ENCODE data around the gene NSUN2.

Gene NSUN2

GRCh38 chr5:6574537-6575245, 58.2 kb downstream of the NSUN2 start:
- Histone ChIP-seq H3K27ac (ENCODE audit: low read depth, low read length) (no peak overlapping the region), H3K79me2 (ENCODE audit: control insufficient read depth, low read length) (no peaks in the 10 kb centered on the region), H3K36me3 (ENCODE audit: control insufficient read depth, low read length) (no peaks in the 10 kb centered on the region), H4K20me1 (ENCODE audit: control insufficient read depth, insufficient read depth, low read depth, low read length) (no peaks in the 10 kb centered on the region), H3K4me1 (ENCODE audit: control insufficient read depth, low read length) (no peaks in the 10 kb centered on the region), H3K9me3 (ENCODE audit: control insufficient read depth, insufficient read depth, low read length) (no peaks in the 10 kb centered on the region), H3F3A (ENCODE audit: control insufficient read depth, insufficient read depth) (no peaks in the 10 kb centered on the region), H3K4me3 (ENCODE audit: low read length) (no peak overlapping the region), H3K4me2 (ENCODE audit: low read length) (no peak overlapping the region), H3K27me3 (ENCODE audit: control insufficient read depth, low read length) (no peaks in the 10 kb centered on the region), H3K9me2 (replicated peaks; ENCODE audit: control insufficient read depth, low read length) (no peaks in the 10 kb centered on the region)
- TF ChIP-seq, protein P1, sequence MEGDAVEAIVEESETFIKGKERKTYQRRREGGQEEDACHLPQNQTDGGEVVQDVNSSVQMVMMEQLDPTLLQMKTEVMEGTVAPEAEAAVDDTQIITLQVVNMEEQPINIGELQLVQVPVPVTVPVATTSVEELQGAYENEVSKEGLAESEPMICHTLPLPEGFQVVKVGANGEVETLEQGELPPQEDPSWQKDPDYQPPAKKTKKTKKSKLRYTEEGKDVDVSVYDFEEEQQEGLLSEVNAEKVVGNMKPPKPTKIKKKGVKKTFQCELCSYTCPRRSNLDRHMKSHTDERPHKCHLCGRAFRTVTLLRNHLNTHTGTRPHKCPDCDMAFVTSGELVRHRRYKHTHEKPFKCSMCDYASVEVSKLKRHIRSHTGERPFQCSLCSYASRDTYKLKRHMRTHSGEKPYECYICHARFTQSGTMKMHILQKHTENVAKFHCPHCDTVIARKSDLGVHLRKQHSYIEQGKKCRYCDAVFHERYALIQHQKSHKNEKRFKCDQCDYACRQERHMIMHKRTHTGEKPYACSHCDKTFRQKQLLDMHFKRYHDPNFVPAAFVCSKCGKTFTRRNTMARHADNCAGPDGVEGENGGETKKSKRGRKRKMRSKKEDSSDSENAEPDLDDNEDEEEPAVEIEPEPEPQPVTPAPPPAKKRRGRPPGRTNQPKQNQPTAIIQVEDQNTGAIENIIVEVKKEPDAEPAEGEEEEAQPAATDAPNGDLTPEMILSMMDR (IDR thresholded peaks at IDR 0.05; ENCODE audit: low read depth, low read length, poor library complexity, severe bottlenecking) = no peak
- no peak for TF ChIP-seq EZH2phosphoT487 (IDR thresholded peaks at IDR 0.05; ENCODE audit: borderline replicate concordance, low read length)

DNA sequence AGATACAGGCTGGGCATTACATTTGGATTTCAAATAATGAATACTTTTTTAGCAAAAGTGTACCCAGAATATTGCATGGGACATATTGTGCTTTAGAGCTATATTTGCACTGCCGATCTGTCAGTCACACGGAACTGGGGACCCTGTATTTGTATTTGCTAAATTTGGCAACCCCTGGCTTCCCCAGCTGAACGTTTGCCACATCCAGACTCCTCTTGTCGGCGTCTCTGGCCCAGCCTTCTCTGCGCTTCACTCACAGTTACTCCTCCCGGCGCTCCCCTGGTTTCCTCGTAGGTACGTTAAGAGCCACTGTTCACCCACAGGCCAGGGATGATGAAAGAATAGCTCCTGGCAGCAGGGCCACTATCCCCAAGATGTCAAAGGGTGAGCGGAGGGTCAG, 58.7 kb downstream of the NSUN2 start:
- Histone ChIP-seq H3K27ac (ENCODE audit: low read depth, low read length) (no peak overlapping the region), H3K4me2 (ENCODE audit: low read length) (no peak overlapping the region), H3K9me3 (ENCODE audit: control insufficient read depth, insufficient read depth, low read length) (no peaks in the 10 kb centered on the region), H3K79me2 (ENCODE audit: control insufficient read depth, low read length) (no peaks in the 10 kb centered on the region), H3K36me3 (ENCODE audit: control insufficient read depth, low read length) (no peaks in the 10 kb centered on the region), H4K20me1 (ENCODE audit: control insufficient read depth, insufficient read depth, low read depth, low read length) (no peaks in the 10 kb centered on the region), H3F3A (ENCODE audit: control insufficient read depth, insufficient read depth) (no peaks in the 10 kb centered on the region), H3K27me3 (ENCODE audit: control insufficient read depth, low read length) (no peaks in the 10 kb centered on the region), H3K9me2 (replicated peaks; ENCODE audit: control insufficient read depth, low read length) (no peaks in the 10 kb centered on the region), H3K4me3 (ENCODE audit: low read length) (no peak overlapping the region), H3K4me1 (ENCODE audit: control insufficient read depth, low read length) (no peaks in the 10 kb centered on the region)
- TF ChIP-seq, protein P1 (IDR thresholded peaks at IDR 0.05; ENCODE audit: low read depth, low read length, poor library complexity, severe bottlenecking) = no peak
- TF ChIP-seq EZH2phosphoT487 (IDR thresholded peaks at IDR 0.05; ENCODE audit: borderline replicate concordance, low read length) = no peak

- H3K36me3 ChIP-seq (ENCODE audit: control insufficient read depth, low read length) = no peaks in the 10 kb centered on the region
- no peaks in the 10 kb centered on the region for H3F3A ChIP-seq (ENCODE audit: control insufficient read depth, insufficient read depth)
- no peaks in the 10 kb centered on the region for H3K27me3 ChIP-seq (ENCODE audit: control insufficient read depth, low read length)
- no peaks in the 10 kb centered on the region for H4K20me1 ChIP-seq (ENCODE audit: control insufficient read depth, insufficient read depth, low read depth, low read length)
- H3K4me3 ChIP-seq (ENCODE audit: low read length) = no peak overlapping the region
- H3K9me3 ChIP-seq (ENCODE audit: control insufficient read depth, insufficient read depth, low read length) = no peaks in the 10 kb centered on the region
- no peaks in the 10 kb centered on the region for H3K79me2 ChIP-seq (ENCODE audit: control insufficient read depth, low read length)
- no peak for TF ChIP-seq EZH2phosphoT487 (IDR thresholded peaks at IDR 0.05; ENCODE audit: borderline replicate concordance, low read length)
- TF ChIP-seq, protein P1 (IDR thresholded peaks at IDR 0.05; ENCODE audit: low read depth, low read length, poor library complexity, severe bottlenecking) = no peak
- H3K4me2 ChIP-seq (ENCODE audit: low read length) = no peak overlapping the region
- no peaks in the 10 kb centered on the region for H3K9me2 ChIP-seq (replicated peaks; ENCODE audit: control insufficient read depth, low read length)
- H3K4me1 ChIP-seq (ENCODE audit: control insufficient read depth, low read length) = no peaks in the 10 kb centered on the region
- H3K27ac ChIP-seq (ENCODE audit: low read depth, low read length) = no peak overlapping the region
Measured at GRCh38 chr5:6573651-6574101, 59.2 kb downstream of the NSUN2 start.

All from DOHH2 (cell line).